ENCODE data around the gene C19orf33. TPM values are rescaled to one million over a fixed set of nuclear protein-coding genes. Genes with fewer than 3 reads are reported as not detected.

Gene C19orf33
- total and polyA plus RNA-seq, 2 of the 8 experiments (the other 6 are each of a cell fraction or from before 2014, with no cell fraction given), result 6.0 to 36.0 TPM

GRCh38 chr19:38264486-38265212 lies 39.4 kb upstream of the C19orf33 start, which contains the start of gene SPINT2 (continued):
- peak; percentile 92 for TF ChIP-seq TAF7 (optimal IDR thresholded peaks at IDR 0.05; ENCODE audit: borderline replicate concordance, low read depth, low read length)
- TF ChIP-seq PHF8 (conservative IDR thresholded peaks at IDR 0.05; ENCODE audit: low read depth, low read length), result peak; percentile 98
- no peak for TF ChIP-seq CTBP2 (IDR thresholded peaks at IDR 0.05; ENCODE audit: borderline replicate concordance, insufficient read depth, insufficient read length, low read length)
- peak; percentile 60 for TF ChIP-seq NRF1 (IDR thresholded peaks at IDR 0.05; ENCODE audit: low read depth, low read length)
- TF ChIP-seq CTCF (IDR thresholded peaks at IDR 0.05; ENCODE audit: control extremely low read depth in 1 of 3, insufficient read depth in 1 of 3, low read depth in 1 of 3, low read length in 3 of 3), result no peak

Data from H1 (cell line).